Inflammatory macrophage treated with lipopolysaccharide for 1 hour (primary cell): Measurements from ENCODE around the gene TXNL4B.

Source experiments
- DNase-seq, 2 donors: peaks; one replicate each; pipeline ENCODE4 v3.0.0-alpha.2; 2020 to 2022

TXNL4B gene

GRCh38 chr16:72093448-72094265 is at the start of gene TXNL4B, which contains the start of gene DHX38:
Gene TXNL4B (minus strand): TSS chr16:72093620. CDS start chr16:72090749, 2,871 bp downstream.
Gene DHX38 (plus strand): TSS chr16:72093847. CDS start chr16:72096158, 2,311 bp downstream.
- DNase-seq: peak; percentile 98 to 99

DNA sequence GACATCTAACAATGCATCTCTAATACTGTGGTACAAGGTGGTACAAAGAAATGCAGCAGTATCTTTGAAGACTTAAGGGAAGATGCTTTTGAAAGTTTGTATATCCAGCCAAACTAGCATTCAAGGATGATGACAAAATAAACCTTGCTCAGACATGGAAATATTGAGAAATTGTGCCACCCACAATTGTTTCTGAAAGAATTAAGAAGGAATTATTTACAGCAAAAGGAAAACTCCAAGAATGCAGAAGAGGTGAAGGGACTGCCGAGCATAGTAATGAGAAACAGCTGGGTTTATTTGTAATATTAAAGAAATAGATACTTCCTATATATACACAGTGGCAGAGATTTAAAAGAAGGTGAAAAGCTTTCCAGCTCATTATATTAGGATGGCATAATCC is 49.1 kb upstream of the TXNL4B start:
- DNase-seq: peak; percentile 49 to 63

- DNase-seq: no peak
Measured at GRCh38 chr16:72139908-72140307, 46.5 kb upstream of the TXNL4B start.

DNA sequence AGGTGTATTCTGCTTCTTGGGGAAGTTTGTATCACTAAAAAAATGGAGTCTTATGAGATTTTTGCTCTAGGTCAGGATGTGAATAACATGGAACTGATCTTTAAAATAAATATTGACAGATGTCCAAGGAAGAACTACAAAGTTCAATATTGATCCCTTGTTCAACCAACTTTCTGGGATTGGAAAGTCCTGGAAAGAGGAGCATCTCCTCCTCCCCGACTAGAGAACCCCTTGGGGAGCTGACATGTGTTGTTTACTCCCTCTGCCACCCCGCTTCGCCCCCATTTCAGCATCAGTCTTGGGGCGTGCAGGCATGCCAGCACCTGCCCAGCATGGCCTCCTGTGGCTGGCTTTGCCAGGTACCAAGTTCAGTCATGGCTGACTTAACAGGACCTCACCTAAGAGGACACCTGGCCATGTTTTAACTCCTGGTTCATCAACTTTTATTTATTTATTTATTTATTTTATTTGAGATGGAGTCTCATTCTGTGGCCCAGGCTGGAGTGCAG is 44.7 kb upstream of the TXNL4B start:
- DNase-seq: no peak

DNA sequence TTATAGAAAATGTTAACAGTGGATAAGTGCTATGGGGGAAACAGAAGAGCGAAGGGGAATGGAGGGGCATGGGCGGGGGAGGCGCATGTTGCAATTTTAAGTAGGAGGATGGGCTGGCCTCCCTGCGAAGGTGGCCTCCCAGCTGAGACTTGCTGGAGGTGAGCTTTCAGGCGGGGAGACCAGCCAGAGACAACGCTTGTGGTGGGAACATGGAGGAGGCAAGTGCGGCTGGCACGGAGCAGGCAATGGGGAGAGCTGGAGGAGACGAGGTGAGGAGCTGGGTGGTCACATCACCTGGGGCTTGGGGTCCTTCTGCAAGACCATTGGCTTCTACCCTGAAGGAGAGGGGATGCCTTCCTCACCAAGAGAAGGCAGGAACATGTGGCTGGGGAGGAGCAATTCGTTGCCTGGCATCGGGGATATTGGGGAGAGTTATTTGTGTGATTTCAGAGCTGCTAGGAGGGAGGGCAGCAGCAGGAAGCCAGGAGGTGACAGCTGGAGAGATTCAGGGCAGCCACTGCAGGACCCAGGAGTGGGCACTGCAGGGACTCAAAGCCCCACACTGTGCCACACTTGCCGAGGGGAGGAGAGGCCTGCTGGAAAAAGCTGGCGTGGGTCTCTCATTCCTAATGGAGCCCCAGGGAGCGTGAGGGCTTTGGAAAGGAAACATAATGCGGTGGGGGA is 44.1 kb upstream of the TXNL4B start:
- DNase-seq: no peak

DNA sequence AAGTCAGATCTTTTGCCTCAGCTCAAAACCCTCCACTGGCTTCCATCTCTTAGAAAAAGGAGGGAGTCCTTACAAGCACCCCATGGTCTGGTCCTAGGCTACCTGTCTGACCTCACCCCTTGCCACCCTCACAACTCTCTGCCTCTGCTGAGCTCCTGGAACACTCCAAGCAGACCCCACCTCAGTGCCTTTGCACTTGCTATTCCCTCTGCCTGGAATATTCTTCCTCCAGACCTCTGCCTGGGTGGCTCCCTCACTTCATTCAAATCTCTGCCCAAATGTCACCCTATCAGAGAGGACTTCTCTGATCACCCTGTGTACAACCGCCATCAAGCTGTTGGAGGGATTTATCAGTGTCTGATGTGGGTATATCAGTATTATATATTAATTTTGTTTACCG is 41.1 kb upstream of the TXNL4B start:
- no peak for DNase-seq

GRCh38 chr16:72132726-72133125 is 39.3 kb upstream of the TXNL4B start:
- peak; percentile 37 for DNase-seq

DNA sequence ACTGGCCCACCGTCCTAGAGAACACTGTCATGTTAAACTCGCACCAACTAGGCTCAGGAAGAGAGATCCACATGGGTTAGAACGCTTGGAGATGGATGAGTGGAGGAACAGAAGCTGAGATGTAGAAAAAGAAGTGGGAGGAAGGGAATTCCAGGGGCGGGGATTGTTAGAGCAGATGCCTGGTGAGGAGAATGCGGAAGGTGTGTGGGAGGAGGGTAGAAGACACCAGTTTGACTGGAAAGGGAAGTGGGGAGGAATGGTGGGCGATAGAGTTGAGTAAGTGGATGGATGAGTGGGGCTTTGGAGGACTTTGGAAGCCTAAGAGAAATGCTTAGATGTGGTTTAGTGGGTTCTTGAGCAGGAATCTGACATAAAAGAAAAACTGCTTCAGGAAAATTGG is 37.6 kb upstream of the TXNL4B start:
- DNase-seq: peak; percentile 94 to 98

DNA sequence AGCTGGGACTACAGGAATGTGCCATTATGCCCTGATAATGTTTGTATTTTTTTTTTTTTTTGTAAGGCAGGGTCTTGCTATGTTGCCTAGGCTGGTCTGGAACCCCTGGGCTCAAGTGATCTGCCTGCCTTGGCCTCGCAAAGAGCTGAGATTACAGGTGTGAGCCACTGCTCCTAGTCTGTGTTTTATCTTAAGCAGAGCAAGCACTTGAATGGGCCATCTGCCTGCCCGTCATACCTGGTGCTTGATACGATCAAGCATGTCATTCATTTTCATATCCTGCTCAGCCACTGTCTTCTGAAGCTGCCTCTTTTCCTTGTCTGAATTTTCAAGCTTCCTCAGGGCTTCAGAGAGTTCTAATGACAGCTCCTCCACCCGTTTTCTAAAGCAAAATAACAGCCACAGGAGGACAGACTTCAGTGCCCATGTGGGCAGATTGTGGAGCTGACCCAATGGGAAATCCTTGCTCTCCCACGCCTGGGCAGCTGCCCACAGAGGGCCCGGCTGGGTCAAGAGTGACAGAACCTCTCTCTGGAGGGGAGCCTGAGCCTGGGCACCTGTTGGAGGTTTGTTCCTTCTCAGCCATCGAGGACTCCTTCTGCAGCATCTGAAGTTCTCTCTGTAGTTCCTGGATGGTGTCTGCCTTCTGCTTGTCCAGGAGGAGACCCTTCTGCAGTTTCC is 36.7 kb upstream of the TXNL4B start:
- peak; percentile 28 to 65 for DNase-seq

DNA sequence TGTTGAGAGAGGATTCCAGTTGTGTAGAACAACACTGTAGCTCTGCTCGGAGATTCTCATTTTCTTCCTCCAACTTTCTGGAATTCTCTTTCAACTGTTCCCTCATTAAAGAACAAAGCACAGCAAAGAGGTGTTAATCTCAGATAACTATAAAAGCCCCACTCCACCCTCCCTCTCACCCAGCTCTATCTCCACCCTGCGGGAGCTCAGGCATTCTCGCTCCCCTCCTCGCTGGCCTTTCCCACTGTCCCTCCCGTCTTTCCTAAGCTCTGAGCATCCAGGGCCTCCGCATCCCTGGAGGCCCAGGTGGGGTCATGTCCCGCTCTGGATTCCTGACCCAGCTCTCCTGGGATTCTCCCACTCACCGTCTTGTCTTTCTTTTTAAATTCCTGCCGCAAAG is 35.3 kb upstream of the TXNL4B start:
- DNase-seq: no peak

DNA sequence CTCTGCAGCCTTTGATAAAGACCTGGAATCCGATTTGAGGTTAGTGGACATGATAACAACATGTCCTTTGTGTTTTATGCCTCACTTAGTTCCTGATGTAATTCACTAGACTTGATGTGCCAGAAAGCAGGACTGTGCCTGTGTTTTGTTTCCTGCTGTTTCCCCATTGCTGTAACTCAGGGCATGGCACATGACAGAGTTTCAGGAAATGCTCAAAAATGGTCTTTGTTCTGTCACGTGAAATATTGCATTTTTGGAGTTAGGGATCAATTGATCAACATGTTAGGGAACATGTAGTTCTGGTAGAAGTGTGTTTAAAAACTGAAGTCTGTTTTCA is 33.0 kb upstream of the TXNL4B start:
- DNase-seq: peak; percentile 26 to 41

DNA sequence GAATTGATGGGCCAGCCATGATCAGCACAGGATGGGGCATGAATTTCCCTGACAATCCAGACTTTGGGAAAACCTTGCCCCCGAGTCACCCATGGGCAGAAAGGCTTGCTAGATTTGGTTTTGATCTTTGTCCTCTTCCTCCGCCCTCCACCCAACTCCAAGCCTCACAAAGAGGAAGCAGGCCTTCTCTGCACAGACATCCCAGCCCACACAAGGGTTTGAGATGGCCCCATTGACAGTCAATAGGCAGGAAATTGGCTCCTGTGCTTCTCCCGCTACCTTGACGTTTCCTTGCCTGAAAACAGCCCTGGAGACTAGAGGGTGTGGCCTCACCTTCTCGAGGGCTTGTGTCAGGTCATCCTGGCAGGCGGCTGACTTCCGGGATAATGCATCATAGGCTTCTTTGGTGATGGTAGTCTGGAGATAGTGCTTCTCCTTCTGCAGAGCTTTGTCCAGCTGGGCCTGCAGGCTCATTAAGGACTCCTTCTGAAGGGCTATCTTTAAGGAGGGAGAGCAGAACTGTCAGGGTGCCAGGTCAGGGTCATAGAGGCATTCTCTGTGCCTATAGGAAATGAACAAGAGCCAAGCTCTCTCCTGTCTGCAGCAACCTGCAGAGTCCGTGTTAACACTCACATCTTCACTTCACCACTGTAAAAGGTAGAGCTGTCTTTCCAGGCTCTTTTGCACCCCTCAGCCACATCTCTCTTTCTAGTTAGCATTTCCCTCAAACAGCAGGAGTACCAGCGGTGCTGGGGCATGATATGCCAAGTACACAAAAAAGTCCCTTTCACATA is 32.4 kb upstream of the TXNL4B start:
- peak; percentile 43 to 64 for DNase-seq

- peak; percentile 59 to 85 for DNase-seq
Measured at GRCh38 chr16:72124761-72125634, 31.6 kb upstream of the TXNL4B start.

GRCh38 chr16:72124148-72124547 is 30.7 kb upstream of the TXNL4B start:
- no peak for DNase-seq

GRCh38 chr16:72123426-72123825 is 30.0 kb upstream of the TXNL4B start:
- DNase-seq: no peak

- DNase-seq: no peak
Measured at GRCh38 chr16:72122916-72123315, 29.5 kb upstream of the TXNL4B start.

DNA sequence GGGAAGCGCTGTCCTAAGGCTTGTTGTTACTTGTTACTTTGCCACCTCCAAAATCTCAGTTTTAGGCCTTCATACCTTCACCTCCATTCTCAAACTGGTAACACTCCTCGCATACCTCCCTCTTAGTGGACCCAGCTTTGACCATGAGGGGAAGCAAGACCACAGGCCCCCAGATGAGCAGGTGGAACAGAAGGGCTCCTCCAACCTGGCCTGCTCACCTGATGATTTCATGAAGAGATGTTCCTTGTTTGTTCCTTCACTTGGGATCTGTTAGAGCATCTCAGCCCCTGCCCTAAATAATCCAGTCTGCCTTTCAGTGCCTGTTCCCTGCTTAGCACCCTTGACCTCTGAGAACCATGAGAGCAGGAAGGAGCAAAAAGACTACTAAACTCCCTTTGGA is 28.9 kb upstream of the TXNL4B start:
- no peak for DNase-seq

- DNase-seq: no peak
Measured at GRCh38 chr16:72120026-72120425, 26.6 kb upstream of the TXNL4B start.

DNA sequence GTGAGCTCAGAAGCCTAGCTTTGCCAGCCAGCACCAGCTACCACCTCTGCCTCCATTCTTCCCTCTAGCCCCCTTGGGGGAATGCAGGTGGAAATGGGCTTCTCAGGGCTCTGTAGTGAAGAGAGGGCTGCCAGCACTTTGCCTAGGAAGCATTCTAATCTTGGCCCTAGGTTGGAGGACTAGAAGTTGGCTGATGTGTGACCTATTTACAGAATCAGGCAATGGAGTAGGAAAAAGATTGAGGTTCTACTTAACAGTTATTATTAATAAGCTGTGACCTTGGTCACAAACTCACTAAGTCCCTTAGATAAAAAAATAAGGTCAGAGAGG is 20.2 kb upstream of the TXNL4B start:
- DNase-seq: no peak

GRCh38 chr16:72112906-72113615 is 19.6 kb upstream of the TXNL4B start:
- DNase-seq: no peak

- no peak for DNase-seq
Measured at GRCh38 chr16:72112452-72112792, 19.0 kb upstream of the TXNL4B start.
